IMR-90 (cell line): Measurements from ENCODE around the gene KCNK6. TPM values are rescaled to one million over a fixed set of nuclear protein-coding genes. Genes with fewer than 3 reads are reported as not detected.

ENCODE experiments used
- ATAC-seq: fragments of 200-7000 bp; cut with Tn5 transposase; 2 replicates; pipeline ENCODE4 v1.9.1; 2020; ENCODE audit warnings: low read depth, mild to moderate bottlenecking, moderate library complexity
- BruUV-seq: library from RNA; stranded (reverse); fragments of 400-500 nt; replicated peaks from 2 replicates; lab custom pipeline; 2021; lab: Mats Ljungman, UMichigan
- CTCF ChIA-PET: fragments of 300-600 bp; formaldehyde crosslinking; extraction: SDS; loops from one replicate; lab custom pipeline; 2021; ENCODE audit warnings: antibody characterized with exemption; lab: Yijun Ruan, JAX
- POLR2A ChIA-PET: fragments of 300-600 bp; sonication (Branson Sonifier 250); formaldehyde crosslinking; loops from one replicate; lab custom pipeline; 2022; ENCODE audit warnings: antibody characterized with exemption; ENCODE audit not compliant: unreplicated experiment; lab: Charles Lee
- DNase-seq: peaks from one replicate; pipeline ENCODE4 v3.0.0; 2013
- H2AFZ ChIP-seq: replicated peaks from 2 replicates; pipeline ENCODE3; 2013; ENCODE audit warnings: low read length, mild to moderate bottlenecking; ENCODE audit not compliant: poor library complexity
- H2AK5ac ChIP-seq: 2 replicates; pipeline ENCODE4 v1.6.1; 2013; ENCODE audit warnings: low read depth, low read length, inconsistent platforms
- H2AK9ac ChIP-seq: replicated peaks from 2 replicates; pipeline ENCODE3; 2013; ENCODE audit warnings: mild to moderate bottlenecking, low read depth, low read length, moderate library complexity; ENCODE audit not compliant: poor library complexity
- H2BK120ac ChIP-seq: 2 replicates; pipeline ENCODE4 v1.6.1; 2013; ENCODE audit warnings: low read depth, low read length, inconsistent platforms
- H2BK15ac ChIP-seq: 3 replicates; pipeline ENCODE4 v1.6.1; 2013; ENCODE audit warnings: low read depth, low read length, inconsistent platforms
- H2BK20ac ChIP-seq: 2 replicates; pipeline ENCODE4 v1.6.1; 2013; ENCODE audit warnings: low read depth, mild to moderate bottlenecking, inconsistent platforms, low read length, moderate library complexity
- H2BK5ac ChIP-seq: 2 replicates; pipeline ENCODE4 v1.6.1; 2013; ENCODE audit warnings: mild to moderate bottlenecking, low read depth, low read length, inconsistent platforms; ENCODE audit not compliant: poor library complexity, severe bottlenecking
- H3K14ac ChIP-seq: replicated peaks from 2 replicates; pipeline ENCODE4 v1.6.1; 2013; ENCODE audit warnings: low read depth, low read length, inconsistent platforms
- H3K18ac ChIP-seq: 2 replicates; pipeline ENCODE4 v1.6.1; 2013; ENCODE audit warnings: low read depth, low read length, control low read depth
- H3K23ac ChIP-seq: 2 replicates; pipeline ENCODE4 v1.6.1; 2013; ENCODE audit warnings: low read depth, low read length, inconsistent platforms
- H3K27ac ChIP-seq: 2 replicates; pipeline ENCODE4 v1.5.1; 2013; ENCODE audit warnings: mild to moderate bottlenecking, control low read depth, low read length; ENCODE audit not compliant: insufficient read depth
- H3K27me3 ChIP-seq: 2 replicates; pipeline ENCODE4 v1.6.1; 2013; ENCODE audit warnings: low read length; ENCODE audit not compliant: control insufficient read depth, insufficient read depth
- H3K36me3 ChIP-seq: 2 replicates; pipeline ENCODE4 v1.6.1; 2013; ENCODE audit warnings: low read length, mixed read lengths; ENCODE audit not compliant: control insufficient read depth, insufficient read depth
- H3K4ac ChIP-seq: 2 replicates; pipeline ENCODE4 v1.6.1; 2013; ENCODE audit warnings: low read depth, low read length, inconsistent platforms
- H3K4me1 ChIP-seq: 2 replicates; pipeline ENCODE4 v1.6.1; 2013; ENCODE audit warnings: low read length, mixed read lengths; ENCODE audit not compliant: control insufficient read depth, insufficient read depth
- H3K4me2 ChIP-seq: 2 replicates; pipeline ENCODE4 v1.6.1; 2013; ENCODE audit warnings: low read depth, mild to moderate bottlenecking, control low read depth, low read length, moderate library complexity
- H3K4me3 ChIP-seq: 2 replicates; pipeline ENCODE4 v1.5.1; 2013; ENCODE audit warnings: low read depth, mild to moderate bottlenecking, control low read depth, low read length, moderate library complexity; ENCODE audit not compliant: insufficient read depth
- H3K56ac ChIP-seq: 2 replicates; pipeline ENCODE4 v1.6.1; 2013; ENCODE audit warnings: low read length, inconsistent platforms; ENCODE audit not compliant: insufficient read depth; ENCODE audit errors: extremely low read depth
- H3K79me1 ChIP-seq, 2 experiments: 2 replicates each; pipeline ENCODE4 v1.6.1; 2013; ENCODE audit warnings: low read length in 2 of 2, inconsistent platforms in 1 of 2, low read depth in 1 of 2
- H3K9ac ChIP-seq: 2 replicates; pipeline ENCODE4 v1.6.1; 2013; ENCODE audit warnings: low read depth, low read length, control low read depth
- H3K9me1 ChIP-seq: 2 replicates; pipeline ENCODE4 v1.6.1; 2013; ENCODE audit warnings: low read length, inconsistent platforms; ENCODE audit not compliant: insufficient read depth
- H3K9me3 ChIP-seq: 2 replicates; pipeline ENCODE4 v1.6.1; 2013; ENCODE audit warnings: low read length; ENCODE audit not compliant: control insufficient read depth, insufficient read depth
- H4K20me1 ChIP-seq: 2 replicates; pipeline ENCODE4 v1.6.1; 2013; ENCODE audit warnings: low read length, inconsistent platforms; ENCODE audit not compliant: insufficient read depth
- H4K5ac ChIP-seq: 2 replicates; pipeline ENCODE4 v1.6.1; 2013; ENCODE audit warnings: mild to moderate bottlenecking, low read depth, low read length, control low read depth
- H4K8ac ChIP-seq, 2 experiments: 2 replicates each; pipeline ENCODE4 v1.6.1; 2013; ENCODE audit warnings: low read depth in 2 of 2, low read length in 2 of 2, control low read depth in 1 of 2, inconsistent platforms in 1 of 2
- H4K91ac ChIP-seq: 2 replicates; pipeline ENCODE4 v1.6.1; 2013; ENCODE audit warnings: low read depth, low read length, inconsistent platforms; ENCODE audit not compliant: insufficient read depth
- BHLHE40 ChIP-seq: fragments of 150-350 bp; IDR thresholded peaks from 2 replicates; pipeline ENCODE4 v1.6.1; 2016; ENCODE audit warnings: mild to moderate bottlenecking, low read depth, low read length
- CHD1 ChIP-seq: IDR thresholded peaks from 2 replicates; pipeline ENCODE4 v1.6.1; 2012; ENCODE audit warnings: low read depth, low read length, improper control_type of control experiment
- ELK1 ChIP-seq: fragments of 150-350 bp; IDR thresholded peaks from 2 replicates; pipeline ENCODE4 v1.6.1; 2016; ENCODE audit warnings: low read depth, mild to moderate bottlenecking, low read length, moderate library complexity, borderline replicate concordance
- FOS ChIP-seq: fragments of 150-350 bp; IDR thresholded peaks from 2 replicates; pipeline ENCODE4 v1.6.1; 2016; ENCODE audit warnings: low read depth, low read length
- MAFK ChIP-seq: IDR thresholded peaks from 2 replicates; pipeline ENCODE4 v1.6.1; 2012; ENCODE audit warnings: low read depth, low read length, improper control_type of control experiment
- MAZ ChIP-seq: IDR thresholded peaks from 2 replicates; pipeline ENCODE4 v1.6.1; 2012; ENCODE audit warnings: low read depth, mild to moderate bottlenecking, low read length, improper control_type of control experiment, moderate library complexity, borderline replicate concordance
- MXI1 ChIP-seq: IDR thresholded peaks from 2 replicates; pipeline ENCODE4 v1.6.1; 2012; ENCODE audit warnings: low read depth, mild to moderate bottlenecking, low read length, moderate library complexity, borderline replicate concordance
- NFE2L2 ChIP-seq: fragments of 150-350 bp; IDR thresholded peaks from 2 replicates; pipeline ENCODE4 v1.6.1; 2016; ENCODE audit warnings: low read depth, mild to moderate bottlenecking, low read length
- POLR2A ChIP-seq: IDR thresholded peaks from 2 replicates; pipeline ENCODE4 v1.6.1; 2012; ENCODE audit warnings: mild to moderate bottlenecking, low read depth, low read length
- RAD21 ChIP-seq: IDR thresholded peaks from 2 replicates; pipeline ENCODE4 v1.6.1; 2012; ENCODE audit warnings: low read length, improper control_type of control experiment
- RCOR1 ChIP-seq: IDR thresholded peaks from 2 replicates; pipeline ENCODE4 v1.6.1; 2012; ENCODE audit warnings: mild to moderate bottlenecking, low read length, improper control_type of control experiment; ENCODE audit not compliant: insufficient replicate concordance
- RFX5 ChIP-seq: IDR thresholded peaks from 2 replicates; pipeline ENCODE4 v1.8.0; 2012; ENCODE audit warnings: low read depth, mild to moderate bottlenecking, low read length, moderate library complexity
- SMC3 ChIP-seq: fragments of 150-350 bp; IDR thresholded peaks from 2 replicates; pipeline ENCODE4 v1.6.1; 2016; ENCODE audit warnings: low read depth, mild to moderate bottlenecking, antibody characterized with exemption, low read length, moderate library complexity
- USF2 ChIP-seq: fragments of 150-350 bp; IDR thresholded peaks from 2 replicates; pipeline ENCODE4 v1.6.1; 2017; ENCODE audit warnings: mild to moderate bottlenecking, antibody characterized with exemption, low read length, low read depth
- WGBS, 2 experiments: methylation state at CpG; one replicate each; pipeline versions ENCODE4 v1.1.5 to v1.1.7; 2013; ENCODE audit warnings: missing lambda C conversion rate in 2 of 2; ENCODE audit not compliant: insufficient read length in 1 of 2; ENCODE audit errors: extremely low coverage in 2 of 2; 5-methylcytosine and 5-hydroxymethylcytosine counted together
- dilution Hi-C: fragments of 300-500 bp; cut with HindIII; formaldehyde crosslinking; loops from one replicate; pipeline ENCODE4 v1.14.3; 2018; ENCODE audit warnings: low sequenced_read_pairs; ENCODE audit not compliant: unreplicated experiment
- in situ Hi-C: fragments of 300-500 bp; cut with MboI; formaldehyde crosslinking; loops from 3 replicates; pipeline ENCODE4 v1.14.3; 2019; ENCODE audit warnings: low sequenced_read_pairs, inconsistent platforms, mixed read lengths
- intact Hi-C: fragments of 100-400 bp; cut with micrococcal nuclease; formaldehyde crosslinking; loops from 2 replicates; pipeline ENCODE4 v1.10.0; 2022
- polyA plus RNA-seq, 3 experiments: library from polyadenylated mRNA; depleted of rRNA; stranded (reverse); fragments of >200 nt; gene quantifications; 2 replicates each; pipeline ENCODE4 v1.2.3, GENCODE V29; 2012; ENCODE audit warnings: low replicate concordance in 1 of 3
- total RNA-seq: library from RNA; depleted of rRNA; stranded (reverse); fragments of >200 nt; gene quantifications from 2 replicates; pipeline ENCODE4 v1.2.3, GENCODE V29; 2012
- TF ChIP-seq, protein P1 (sequence below): conservative IDR thresholded peaks from 2 replicates; pipeline ENCODE4 v1.5.1; 2012; ENCODE audit warnings: mild to moderate bottlenecking, low read depth, low read length, improper control_type of control experiment

The KCNK6 gene
- total and polyA plus RNA-seq, 2 of the 4 experiments (the other 2 are of a cell fraction), result 2.7 to 4.5 TPM

- no peak overlapping the region for H3K4me2 ChIP-seq
- no peak overlapping the region for H2BK20ac ChIP-seq
- no peaks in the 10 kb centered on the region for H4K20me1 ChIP-seq
- in situ Hi-C loops, result no loop called here
- H3K79me1 ChIP-seq, result no peaks in the 10 kb centered on the region
- 0 out of 2 replicates have a peak overlapping the region, but pooled peaks have one; percentile 25 for H3K4ac ChIP-seq
- no peaks in the 10 kb centered on the region for H3K27me3 ChIP-seq
- no peak overlapping the region for H4K5ac ChIP-seq
- H3K9ac ChIP-seq, result no peak overlapping the region
- H3K4me1 ChIP-seq, result peaks cover 10% of the 10 kb centered on the region
- no peak for TF ChIP-seq CHD1
- TF ChIP-seq ELK1, result no peak
- no peak for TF ChIP-seq USF2
- no peak for TF ChIP-seq MAFK
- TF ChIP-seq MAZ, result no peak
- TF ChIP-seq, protein P1, sequence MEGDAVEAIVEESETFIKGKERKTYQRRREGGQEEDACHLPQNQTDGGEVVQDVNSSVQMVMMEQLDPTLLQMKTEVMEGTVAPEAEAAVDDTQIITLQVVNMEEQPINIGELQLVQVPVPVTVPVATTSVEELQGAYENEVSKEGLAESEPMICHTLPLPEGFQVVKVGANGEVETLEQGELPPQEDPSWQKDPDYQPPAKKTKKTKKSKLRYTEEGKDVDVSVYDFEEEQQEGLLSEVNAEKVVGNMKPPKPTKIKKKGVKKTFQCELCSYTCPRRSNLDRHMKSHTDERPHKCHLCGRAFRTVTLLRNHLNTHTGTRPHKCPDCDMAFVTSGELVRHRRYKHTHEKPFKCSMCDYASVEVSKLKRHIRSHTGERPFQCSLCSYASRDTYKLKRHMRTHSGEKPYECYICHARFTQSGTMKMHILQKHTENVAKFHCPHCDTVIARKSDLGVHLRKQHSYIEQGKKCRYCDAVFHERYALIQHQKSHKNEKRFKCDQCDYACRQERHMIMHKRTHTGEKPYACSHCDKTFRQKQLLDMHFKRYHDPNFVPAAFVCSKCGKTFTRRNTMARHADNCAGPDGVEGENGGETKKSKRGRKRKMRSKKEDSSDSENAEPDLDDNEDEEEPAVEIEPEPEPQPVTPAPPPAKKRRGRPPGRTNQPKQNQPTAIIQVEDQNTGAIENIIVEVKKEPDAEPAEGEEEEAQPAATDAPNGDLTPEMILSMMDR, result no peak
- no peak for TF ChIP-seq BHLHE40
- no peak for TF ChIP-seq FOS
- TF ChIP-seq RAD21, result no peak
- TF ChIP-seq RCOR1, result no peak
- TF ChIP-seq NFE2L2, result no peak
- TF ChIP-seq SMC3, result no peak
- no peak for TF ChIP-seq RFX5
- no peak for TF ChIP-seq POLR2A
- no peak for TF ChIP-seq MXI1
- H2AK9ac ChIP-seq, result no peak overlapping the region
- H3K18ac ChIP-seq, result no peak overlapping the region
- DNase-seq, result no peak
- no peak overlapping the region for H2BK5ac ChIP-seq
- H3K4me3 ChIP-seq, result no peak overlapping the region
- dilution Hi-C loops, result no loop called here
- POLR2A ChIA-PET, result no interaction called here
- no peak overlapping the region for H4K8ac ChIP-seq
- no peak for ATAC-seq
- H3K27ac ChIP-seq, result no peak overlapping the region
- H3K56ac ChIP-seq, result no peak overlapping the region
- H3K9me1 ChIP-seq, result peaks cover 2% of the 10 kb centered on the region; the same call in 1 of the 2 replicates
- H2BK120ac ChIP-seq, result no peak overlapping the region
- BruUV-seq, result no TSS peak
- CTCF ChIA-PET, result no interaction called here
- no peaks in the 10 kb centered on the region for H3K9me3 ChIP-seq
- no peak overlapping the region for H2AK5ac ChIP-seq
- no peak overlapping the region for H3K14ac ChIP-seq
- no peak overlapping the region; the same call in 2 of the 3 replicates for H2BK15ac ChIP-seq
- WGBS, 2 experiments, result 100% methylated on average over 2 of the region's 7 CpGs; no CpG with 5 or more reads in 1 of the 2 experiments
- no peaks in the 10 kb centered on the region for H3K36me3 ChIP-seq
- peak overlapping the region; percentile 75 for H4K91ac ChIP-seq
- H2AFZ ChIP-seq, result peak overlapping the region; percentile 26
- intact Hi-C loops, result no loop called here
- no peak overlapping the region for H3K23ac ChIP-seq
Observed at GRCh38 chr19:38284422-38284821, 35.2 kb upstream of the KCNK6 start.
